ENCODE data around the gene RIMBP2.

The RIMBP2 gene

DNA sequence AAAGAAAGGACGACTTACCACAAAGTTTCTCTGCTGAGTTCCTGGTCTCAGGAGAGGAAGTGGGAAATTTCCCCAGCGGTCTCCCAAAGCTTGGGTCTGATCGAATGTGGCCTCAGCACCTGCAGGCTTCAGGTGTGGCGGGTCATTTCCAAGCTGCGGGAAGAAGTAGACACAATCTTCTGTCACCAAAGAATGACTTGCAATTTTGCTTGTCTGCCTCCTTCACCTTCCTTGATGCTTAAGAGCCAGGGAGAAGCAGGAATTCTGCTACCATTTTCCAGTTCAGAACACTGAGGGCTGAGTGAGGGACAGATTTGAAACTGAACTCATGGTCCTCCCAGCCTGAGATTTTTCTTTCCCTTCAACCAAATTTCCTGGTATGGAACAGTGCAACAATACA lies 87.8 kb downstream of the RIMBP2 start:
- no peak for DNase-seq (ENCODE audit: low read depth, low spot score)

DNA sequence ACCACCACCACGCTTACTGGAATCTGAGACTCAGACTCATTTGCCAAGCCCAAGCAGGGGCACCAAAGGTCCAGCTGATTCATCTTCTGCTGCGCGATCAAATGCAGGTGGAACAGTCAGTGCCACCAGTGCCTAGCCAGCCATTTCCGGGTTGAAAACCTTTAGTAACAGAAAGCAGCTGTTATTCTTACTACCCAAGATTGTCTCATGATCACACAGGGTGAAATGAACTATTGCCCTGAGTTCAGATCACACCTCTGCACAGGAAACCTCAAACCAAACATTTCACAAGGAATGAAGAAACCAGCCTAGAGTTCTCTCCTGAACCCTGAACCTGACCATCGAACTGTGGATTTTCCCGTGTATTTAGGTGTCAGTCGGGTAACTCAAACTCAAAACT lies 88.9 kb downstream of the RIMBP2 start:
- no peak for DNase-seq (ENCODE audit: low read depth, low spot score)

DNA sequence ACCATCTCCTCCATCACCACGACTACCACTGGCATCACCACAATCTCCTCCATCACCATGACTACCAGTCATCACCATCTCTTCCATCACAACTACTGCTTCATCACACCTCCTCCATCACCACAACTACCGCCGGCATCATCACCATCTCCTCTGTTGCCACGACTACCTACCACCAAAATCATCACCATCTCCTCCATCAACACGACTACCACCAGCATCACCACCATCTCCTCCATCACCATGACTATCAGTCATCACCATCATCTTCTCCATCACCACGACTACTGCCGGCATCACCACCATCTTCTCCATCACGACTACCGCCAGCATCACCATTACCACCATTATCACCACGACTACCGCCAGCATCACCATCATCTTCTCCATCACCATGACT lies 89.5 kb downstream of the RIMBP2 start:
- DNase-seq (ENCODE audit: low read depth, low spot score), result no peak

DNA sequence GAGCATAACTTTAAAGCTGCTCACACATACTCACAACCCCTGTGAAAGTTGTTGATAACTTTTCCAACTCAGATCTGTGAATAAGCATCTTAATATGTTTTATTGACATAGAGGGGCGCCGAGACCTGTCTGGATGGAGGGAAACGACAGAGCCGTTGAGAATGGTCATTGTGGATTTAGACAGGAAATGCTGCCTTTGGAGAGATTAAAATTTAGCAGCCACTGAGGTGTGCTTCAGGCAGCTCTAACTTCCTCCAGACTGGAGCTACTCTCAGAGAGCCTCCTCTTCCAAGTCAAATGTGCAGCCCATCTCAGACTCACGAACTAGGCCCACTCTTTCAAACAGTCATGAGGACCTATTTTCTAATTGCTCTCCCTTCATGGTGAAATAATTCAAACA lies 90.9 kb downstream of the RIMBP2 start:
- DNase-seq (ENCODE audit: low read depth, low spot score), result no peak

DNA sequence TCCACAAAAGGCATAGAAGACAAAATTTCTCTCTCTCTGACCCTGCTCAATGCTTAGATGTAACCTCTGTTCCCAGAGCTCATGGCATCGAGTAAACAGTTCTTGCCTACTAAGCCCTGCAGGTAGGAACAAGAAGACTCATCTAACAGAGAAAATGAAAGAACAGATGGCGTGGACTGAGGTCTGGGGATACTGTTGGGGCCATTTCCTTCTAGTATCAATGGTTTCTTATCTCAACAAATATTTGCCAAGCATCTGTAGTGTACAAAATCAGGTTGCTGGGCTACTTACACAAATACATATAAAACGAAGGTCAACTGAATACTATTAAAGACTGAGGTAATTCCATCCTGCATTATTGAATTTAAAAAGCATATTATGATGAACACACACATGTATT lies 93.3 kb downstream of the RIMBP2 start:
- DNase-seq (ENCODE audit: low read depth, low spot score), result no peak

DNA sequence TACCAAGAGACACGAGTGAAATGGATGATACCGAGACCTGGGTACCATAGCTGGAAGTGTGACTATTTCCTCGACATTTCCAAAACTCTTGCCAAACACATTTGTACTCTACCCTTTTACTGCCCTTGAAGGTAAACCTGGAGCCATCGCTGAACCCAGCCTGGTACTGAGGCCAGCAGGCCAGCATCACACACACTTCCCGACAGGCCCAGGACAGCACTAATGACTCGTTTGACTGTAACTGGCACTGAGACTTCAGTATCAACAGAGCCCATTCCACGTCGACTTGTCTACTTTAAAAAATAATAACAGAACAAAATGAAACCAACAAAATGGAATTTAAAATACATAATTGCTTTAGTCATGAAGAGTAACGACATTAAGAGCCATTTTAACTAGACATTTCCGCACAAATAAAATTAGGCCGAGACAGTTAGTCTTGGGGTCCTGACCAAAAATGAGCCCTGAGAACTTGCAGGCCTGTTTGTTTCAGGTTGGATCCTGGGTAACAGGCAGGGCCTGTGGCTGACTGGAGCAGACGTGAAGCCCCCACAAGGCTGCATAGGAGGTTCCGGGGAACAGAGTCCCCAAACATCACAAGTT lies 94.3 kb downstream of the RIMBP2 start:
- no peak for DNase-seq (ENCODE audit: low read depth, low spot score)

DNA sequence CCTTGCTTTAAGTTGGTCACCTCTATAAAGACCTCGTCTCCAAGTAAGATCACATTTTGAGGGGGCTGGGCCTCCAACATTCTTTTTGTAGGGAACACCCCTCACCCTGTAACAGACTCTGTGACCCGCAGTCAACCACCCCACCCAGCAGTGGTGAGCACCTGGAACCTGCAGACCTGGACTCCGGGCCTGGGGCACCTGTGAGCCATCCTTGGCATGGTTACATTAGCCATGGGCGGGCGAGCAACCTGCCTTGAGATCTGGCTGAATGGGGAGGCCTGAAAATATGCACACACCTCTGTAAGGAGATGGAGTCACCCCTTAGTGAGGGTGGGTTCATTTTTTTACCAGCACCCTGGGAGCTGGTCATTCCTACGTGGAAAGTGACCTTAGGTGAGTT lies 95.3 kb downstream of the RIMBP2 start:
- DNase-seq (ENCODE audit: low read depth, low spot score), result no peak

DNA sequence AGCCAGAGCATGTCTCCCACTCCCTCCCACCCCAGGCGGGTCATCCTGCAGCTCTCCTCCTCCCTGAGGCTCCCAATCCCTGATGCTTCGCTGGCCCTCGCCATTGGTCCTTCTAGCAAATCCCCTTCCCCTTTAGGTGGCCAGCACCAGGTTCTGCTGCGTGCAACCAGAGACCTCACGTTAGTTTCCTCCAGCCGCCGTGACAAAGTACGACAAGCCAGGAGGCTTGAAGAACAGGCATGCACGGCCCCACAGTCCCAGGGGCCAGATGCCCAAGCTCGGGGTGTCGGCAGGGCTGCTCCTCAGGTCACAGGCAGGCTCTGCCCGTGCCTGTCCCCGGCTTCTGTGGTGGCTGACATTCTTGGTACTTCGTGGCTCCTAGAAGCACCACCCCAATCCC lies 95.8 kb downstream of the RIMBP2 start:
- DNase-seq (ENCODE audit: low read depth, low spot score), result no peak

DNA sequence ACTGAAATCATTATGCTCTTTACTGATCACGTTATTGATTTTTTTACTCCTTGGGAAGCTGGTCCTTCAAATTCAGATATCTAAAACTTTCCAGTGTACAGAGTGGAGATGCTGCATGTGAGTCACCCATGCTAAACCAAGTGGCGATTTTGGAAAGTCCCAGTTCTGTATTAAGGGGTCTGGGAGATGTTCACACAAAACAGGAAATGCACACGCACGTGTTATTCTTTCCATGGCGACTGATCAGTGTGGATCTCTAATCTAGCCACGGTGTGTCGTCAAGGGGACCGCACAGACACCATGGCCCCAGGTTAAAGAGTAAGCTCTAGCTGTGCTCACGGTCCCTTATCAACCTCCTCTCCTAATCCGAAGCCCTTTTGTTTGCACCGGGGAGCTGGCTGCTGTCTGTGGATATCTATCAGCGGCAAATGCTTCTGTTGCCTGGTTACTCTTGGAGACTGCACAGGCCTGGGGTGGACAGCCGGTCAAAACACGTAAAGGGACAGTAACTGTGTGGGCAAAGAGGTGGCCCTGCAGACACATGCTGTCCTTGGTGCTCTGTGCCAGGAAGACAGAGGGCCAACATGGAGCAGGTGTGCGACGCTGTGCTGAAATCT lies 96.6 kb downstream of the RIMBP2 start:
- no peak for DNase-seq (ENCODE audit: low read depth, low spot score)

DNA sequence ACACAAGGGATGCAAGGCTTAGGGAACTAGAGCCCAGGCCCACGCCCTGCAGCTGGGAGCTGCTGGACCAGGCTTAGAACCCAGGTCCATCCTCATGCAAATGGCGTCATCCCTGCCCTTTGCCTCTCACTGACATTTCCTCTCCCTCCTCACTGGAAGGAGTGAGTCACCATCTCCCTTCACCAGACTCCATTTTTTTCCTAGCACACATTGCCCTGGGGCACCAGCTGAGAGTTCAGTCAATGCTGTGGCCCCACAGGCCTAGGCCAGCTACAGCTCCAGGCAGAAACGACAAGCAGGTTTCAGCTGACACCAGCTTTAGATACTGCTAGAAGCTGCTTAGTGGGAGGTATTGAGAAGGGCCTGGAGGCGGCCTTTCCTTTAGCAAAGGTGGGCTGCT lies 98.9 kb downstream of the RIMBP2 start:
- no peak for DNase-seq (ENCODE audit: low read depth, low spot score)

DNA sequence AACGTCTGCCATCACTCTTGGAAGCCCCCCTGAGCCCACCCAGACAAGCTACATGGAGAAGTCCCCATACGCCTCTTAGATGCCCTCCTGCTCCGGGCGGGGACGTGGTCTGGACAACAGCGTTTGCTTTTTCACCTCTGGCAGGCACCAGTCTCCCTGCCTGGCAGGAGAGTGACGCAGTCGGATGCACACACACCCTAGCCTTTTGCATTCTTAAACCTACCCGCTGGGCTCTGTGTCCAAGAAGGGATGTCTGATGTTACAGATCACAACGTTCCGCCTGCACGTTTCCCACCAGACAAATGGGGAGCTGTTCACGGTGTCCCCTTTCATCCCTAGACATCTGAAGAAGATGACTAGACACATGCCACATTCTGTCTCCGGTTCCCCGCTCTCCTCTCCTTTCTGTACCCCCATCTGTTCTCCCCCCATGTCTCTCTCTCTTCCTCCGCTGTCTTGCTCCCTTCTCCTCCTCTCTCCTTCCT lies 100.2 kb downstream of the RIMBP2 start:
- DNase-seq (ENCODE audit: low read depth, low spot score), result no peak

DNA sequence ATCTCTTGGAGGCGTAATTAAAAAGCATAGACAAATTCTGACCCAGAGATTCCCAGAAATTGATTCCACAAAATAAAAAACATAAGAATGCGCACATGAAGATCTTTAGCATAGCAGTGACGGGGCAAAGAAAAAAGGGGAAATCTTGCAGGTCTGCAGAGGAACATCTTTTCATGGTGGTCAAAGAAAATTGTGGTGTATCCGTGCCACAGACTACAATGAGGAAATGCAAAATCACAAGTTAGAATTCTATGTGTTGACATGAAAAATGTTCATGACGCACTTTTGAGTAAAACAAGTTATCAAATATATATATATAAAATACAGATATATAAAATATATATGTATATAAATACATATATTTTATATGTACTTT lies 101.6 kb downstream of the RIMBP2 start:
- no peak for DNase-seq (ENCODE audit: low read depth, low spot score)

DNA sequence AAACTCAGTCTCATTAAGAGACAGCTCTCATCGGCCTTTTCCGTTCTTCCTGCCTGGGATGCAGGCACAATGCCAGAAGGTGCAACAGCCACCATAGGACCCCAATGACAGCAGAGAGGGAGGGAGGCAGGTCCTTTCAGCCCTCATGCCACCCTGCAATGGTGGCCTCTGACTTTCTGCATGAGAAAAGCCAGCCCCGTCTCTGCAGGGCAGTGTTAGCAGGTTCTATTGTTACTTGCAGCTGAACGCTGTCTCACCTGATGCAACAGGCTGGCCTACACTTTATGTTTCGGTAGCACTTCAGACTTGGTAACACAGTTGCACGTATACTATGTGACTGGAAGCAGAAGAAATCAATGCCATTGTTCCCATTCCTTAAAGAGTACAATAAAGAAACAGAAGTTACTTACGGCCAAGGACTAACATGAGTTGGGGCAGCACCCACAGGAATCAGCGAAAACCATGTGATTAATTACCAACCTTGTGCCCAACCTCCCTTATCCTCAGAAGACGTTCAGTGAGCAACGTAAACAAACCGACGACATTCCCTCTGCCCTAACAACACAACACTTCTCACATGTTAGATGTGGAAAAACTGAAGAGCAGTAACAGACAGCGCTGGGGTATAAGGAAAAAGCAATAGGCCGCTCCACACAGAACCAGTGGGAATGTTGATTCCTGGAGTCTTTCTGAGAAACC lies 102.1 kb downstream of the RIMBP2 start:
- DNase-seq (ENCODE audit: low read depth, low spot score), result no peak

DNA sequence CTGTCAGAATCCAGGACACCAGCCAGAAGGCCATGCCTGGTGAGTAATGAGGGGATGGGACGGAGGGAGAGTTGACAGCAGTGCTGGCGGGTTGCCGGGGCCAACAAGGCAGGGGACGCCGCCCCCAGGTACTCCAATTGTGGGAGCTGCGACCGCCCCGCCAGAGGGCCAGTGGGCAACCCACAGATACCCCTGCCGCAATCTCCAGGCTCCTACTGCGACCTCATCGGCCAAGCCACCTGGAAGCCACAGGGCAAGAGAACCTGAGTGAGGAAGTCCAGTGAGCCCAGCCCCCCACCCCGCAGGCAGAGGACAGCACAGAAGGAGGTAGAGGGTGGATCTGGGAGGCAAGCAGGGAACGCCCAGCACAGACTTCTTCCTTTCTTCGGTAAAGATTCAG lies 103.0 kb downstream of the RIMBP2 start:
- DNase-seq (ENCODE audit: low read depth, low spot score), result no peak

DNA sequence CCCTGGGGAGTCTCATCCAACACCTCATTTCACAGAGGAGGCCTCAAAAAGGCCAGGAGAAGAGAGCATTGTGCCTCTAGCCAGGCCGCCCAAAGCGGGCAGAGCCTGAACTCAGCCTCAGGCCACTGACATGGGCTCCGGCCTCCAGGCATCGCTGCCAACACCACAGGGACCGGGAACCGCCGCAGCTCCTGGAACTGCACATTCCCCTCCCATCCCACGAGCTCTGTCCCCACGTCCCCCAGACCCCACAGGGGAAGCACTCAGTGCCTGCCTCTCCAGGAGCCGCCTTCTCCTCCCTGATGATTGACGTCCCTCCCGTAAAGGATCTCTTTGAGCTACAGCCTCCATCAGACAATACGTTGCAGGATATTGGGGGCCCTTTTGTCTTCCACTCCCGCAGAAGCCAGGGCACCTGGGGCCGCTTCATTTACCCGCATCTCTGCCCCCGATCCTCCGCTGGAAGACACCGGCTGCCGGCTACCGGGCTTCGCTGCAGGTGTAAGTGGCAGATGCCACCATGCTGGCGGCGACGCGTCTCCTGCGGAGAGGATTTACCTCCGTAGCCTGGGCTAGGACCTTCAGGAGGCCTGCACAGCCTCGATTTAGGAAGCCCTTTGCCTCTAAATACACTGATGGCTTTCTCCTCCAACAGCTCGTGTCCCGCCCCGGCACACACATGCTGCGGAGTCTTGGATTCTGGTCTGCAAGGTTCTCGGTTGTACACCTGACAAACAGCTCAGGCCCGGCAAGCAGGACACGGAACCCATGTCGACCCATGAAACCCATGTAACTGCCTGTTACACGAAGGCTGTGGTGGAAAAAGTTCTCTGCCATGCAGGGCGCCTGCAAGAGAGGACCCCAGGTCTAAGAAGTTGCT lies 104.8 kb downstream of the RIMBP2 start:
- no peak for DNase-seq (ENCODE audit: low read depth, low spot score)

DNA sequence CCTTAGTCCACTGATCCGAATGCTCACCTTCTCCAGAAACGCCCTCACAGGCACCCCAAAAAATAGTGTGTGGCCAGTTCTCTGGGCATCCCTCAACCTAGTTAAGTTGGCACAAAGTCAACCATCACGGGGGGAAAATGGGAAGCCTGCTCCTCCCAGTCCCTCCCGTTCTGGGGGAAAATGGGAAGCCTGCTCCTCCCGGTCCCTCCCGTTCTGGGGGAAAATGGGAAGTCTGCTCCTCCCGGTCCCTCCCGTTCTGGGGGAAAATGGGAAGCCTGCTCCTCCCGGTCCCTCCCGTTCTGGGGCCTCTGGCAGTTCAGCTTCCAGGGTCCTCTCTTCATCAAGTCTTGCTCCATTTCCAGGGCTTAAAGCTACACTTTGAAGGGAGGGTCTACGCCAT lies 106.1 kb downstream of the RIMBP2 start:
- no peak for DNase-seq (ENCODE audit: low read depth, low spot score)

DNA sequence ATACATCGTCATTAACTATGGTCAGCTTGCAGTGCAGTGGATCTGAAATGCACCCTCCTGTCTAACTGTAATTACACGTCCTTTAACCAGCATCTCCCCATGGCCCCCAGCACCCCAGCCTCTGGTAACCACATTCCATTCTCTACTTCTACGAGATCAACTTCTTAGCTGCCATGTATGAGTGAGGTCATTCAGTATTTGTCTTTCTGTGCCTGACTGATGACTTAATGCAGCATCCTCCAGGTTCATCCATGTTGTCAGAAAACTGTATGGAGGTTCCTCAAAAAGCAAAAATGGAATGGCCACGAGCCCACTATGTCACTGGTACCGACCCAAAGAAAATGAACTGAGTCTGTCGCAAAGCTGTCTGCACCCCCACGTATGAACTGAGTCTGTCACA lies 107.3 kb downstream of the RIMBP2 start:
- no peak for DNase-seq (ENCODE audit: low read depth, low spot score)

DNA sequence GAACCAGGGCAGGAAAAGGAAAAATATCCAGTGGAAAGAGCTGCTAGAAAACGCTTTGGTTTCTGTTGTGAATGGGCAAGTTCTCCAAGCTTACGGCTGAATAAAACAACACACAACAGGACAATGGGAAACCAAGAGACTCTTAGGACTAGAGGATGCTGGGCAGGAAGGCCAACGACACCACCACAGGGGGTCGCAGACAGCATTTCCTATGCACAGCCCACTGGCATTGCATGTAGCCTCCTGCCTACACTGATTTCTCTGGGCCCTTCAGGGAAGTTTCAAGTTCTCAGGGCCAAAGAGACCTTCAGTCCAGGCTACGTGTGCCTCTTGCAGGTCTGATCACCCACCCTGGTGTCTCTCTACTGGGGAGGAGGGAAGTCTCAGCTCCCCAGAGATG lies 108.0 kb downstream of the RIMBP2 start:
- DNase-seq (ENCODE audit: low read depth, low spot score), result no peak

DNA sequence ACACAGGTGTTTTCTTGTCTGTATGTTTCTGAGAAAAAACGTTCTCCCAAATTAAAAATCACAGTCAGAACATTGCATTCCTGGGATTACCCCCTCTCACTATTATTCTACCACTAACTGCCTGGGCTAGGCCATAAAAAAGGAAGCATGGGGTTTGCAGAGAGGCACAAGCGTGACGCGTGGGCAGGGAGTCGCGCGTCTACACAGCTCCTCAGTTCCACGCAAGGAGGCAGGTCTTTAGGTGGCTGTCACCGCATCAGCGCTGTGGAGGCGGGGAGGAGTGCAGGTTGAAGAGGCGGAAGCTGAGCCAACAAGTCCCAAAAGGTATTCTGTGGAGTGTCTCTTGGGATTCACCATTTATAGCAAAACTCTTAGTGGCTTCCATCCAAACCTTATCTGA lies 109.9 kb downstream of the RIMBP2 start:
- DNase-seq (ENCODE audit: low read depth, low spot score), result no peak

DNA sequence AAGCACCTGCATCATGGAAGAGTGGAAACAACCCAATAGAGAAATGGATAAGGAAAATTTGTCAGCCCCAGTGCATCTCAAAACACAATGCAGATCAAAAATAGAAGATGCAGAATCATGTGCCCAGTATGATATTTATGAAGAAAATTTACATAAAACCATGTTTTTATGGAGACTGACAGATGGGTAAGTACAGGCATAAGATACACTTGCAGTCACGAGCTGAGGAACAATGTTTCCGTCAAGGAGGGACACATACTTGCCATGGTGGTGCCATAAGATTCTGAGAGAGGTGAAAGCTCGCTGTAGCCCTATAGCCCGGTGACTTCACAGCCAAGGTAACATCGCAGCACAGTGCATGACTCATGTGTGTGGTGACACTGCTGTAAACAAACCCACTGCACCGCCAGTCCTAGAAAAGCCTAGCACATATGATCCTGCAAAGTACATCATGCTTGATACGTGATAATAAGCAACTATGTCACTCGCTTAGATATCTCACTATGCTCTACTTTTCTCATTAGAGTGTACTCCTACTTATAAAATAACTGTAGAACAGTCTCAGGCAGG lies 112.6 kb downstream of the RIMBP2 start:
- no peak for DNase-seq (ENCODE audit: low read depth, low spot score)

DNA sequence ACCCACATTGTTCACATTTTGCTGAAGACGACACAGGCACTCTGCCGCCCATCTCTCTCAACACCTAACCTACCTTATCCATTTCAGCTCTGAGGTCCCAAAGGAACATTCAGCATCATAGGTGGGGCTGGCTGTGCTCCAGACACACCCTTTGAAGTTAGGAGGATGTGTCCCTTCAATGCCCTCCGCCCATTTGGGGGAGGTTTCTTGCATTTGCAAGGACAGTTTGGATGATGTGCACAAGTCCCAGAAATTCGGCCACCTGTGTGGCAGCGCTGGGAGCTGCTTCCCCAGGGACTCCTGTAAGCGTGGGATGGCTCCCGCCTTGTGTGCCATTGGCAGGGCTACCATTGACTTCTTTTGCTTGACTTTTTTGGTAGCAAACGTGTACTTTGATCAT lies 113.8 kb downstream of the RIMBP2 start:
- no peak for DNase-seq (ENCODE audit: low read depth, low spot score)

DNA sequence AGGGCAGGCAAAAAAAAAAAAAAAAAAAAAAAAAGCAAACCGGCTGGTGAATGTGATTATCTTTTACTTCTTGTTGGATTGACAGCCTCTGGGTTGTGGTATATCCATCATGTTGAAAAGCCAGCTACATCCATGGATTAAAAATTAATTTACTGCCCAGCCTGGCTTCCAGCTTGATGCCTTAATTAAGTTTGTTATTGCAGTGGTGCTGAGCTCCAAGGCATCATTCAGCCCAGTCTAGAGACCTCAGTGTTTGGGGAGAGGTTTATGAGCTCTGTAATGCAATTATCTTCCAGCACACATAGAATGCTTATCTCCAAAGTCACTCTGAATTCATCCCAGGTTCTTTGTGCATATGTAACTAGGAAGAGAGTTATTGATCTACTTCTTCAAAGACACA lies 114.8 kb downstream of the RIMBP2 start:
- no peak for DNase-seq (ENCODE audit: low read depth, low spot score)
